Upper lobe of left lung (tissue), 4 donors: Measurements from ENCODE around the gene RIOK3.

Experiments used
- EP300 ChIP-seq, 4 donors: sonication (generic); formaldehyde crosslinking; IDR thresholded peaks; one replicate each; pipeline ENCODE4 v1.5.1; 2017; ENCODE audit warnings: antibody characterized with exemption in 4 of 4, control low read depth in 2 of 4
- TF ChIP-seq, protein P1 (sequence below), 6 experiments: fragments of 450-650 bp in 4 of 6; fragments of 200-600 bp in 2 of 6; sonication (generic) in 2 of 6; IDR thresholded peaks; one replicate each; pipeline ENCODE4 v1.5.1; 2016 to 2019; ENCODE audit warnings: antibody characterized with exemption in 6 of 6

DNA sequence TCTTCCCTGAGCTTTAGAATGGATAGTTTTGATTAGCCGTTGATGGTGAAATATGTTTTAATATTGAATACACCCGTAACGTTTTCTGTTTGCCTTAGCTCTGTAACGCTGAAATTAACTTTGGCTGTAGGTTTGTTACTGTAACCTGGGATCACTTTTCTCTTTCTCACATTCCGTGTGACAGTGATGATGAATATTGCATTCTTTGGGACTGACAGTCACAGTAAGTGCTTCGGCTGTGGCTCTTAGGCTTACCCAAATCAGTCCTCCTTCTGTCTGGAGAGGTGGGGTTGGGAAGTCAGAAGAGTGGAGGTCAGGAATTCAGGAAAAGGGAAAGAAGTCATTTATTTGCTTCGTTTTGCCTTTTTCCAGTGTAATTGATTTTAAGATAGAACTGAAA is 68.2 kb downstream of the RIOK3 start:
- no peak for TF ChIP-seq EP300 (IDR thresholded peaks at IDR 0.05)
- TF ChIP-seq, protein P1, sequence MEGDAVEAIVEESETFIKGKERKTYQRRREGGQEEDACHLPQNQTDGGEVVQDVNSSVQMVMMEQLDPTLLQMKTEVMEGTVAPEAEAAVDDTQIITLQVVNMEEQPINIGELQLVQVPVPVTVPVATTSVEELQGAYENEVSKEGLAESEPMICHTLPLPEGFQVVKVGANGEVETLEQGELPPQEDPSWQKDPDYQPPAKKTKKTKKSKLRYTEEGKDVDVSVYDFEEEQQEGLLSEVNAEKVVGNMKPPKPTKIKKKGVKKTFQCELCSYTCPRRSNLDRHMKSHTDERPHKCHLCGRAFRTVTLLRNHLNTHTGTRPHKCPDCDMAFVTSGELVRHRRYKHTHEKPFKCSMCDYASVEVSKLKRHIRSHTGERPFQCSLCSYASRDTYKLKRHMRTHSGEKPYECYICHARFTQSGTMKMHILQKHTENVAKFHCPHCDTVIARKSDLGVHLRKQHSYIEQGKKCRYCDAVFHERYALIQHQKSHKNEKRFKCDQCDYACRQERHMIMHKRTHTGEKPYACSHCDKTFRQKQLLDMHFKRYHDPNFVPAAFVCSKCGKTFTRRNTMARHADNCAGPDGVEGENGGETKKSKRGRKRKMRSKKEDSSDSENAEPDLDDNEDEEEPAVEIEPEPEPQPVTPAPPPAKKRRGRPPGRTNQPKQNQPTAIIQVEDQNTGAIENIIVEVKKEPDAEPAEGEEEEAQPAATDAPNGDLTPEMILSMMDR (IDR thresholded peaks at IDR 0.05), result no peak
